WTC11 (cell line): ENCODE results near the gene INPP5A. TPM values are rescaled to one million over a fixed set of nuclear protein-coding genes. Genes with fewer than 3 reads are reported as not detected.

Experiments
- ATAC-seq: fragments of 200-7000 bp; cut with Tn5 transposase; 2 replicates; pipeline ENCODE4 v1.10.0; 2021; ENCODE audit warnings: mild to moderate bottlenecking, moderate library complexity
- CTCF ChIA-PET: fragments of 300-600 bp; sonication (Branson Sonifier 250); formaldehyde crosslinking; loops from one replicate; lab custom pipeline; 2021; ENCODE audit warnings: antibody characterized with exemption; lab: Charles Lee
- POLR2A ChIA-PET: fragments of 350-600 bp; sonication (Branson Sonifier 250); formaldehyde crosslinking; loops from one replicate; lab custom pipeline; 2021; ENCODE audit warnings: antibody characterized with exemption; lab: Charles Lee
- DNase-seq: peaks from one replicate; pipeline ENCODE4 v3.0.0; 2021; ENCODE audit warnings: low spot score
- H3K27ac Mint-ChIP-seq: 2 replicates; pipeline ENCODE4 v1.8.0; 2021; ENCODE audit warnings: mixed read lengths
- H3K27me3 Mint-ChIP-seq: 2 replicates; pipeline ENCODE4 v1.8.0; 2021; ENCODE audit warnings: low read depth, mild to moderate bottlenecking, moderate library complexity, mixed read lengths
- H3K36me3 Mint-ChIP-seq: 2 replicates; pipeline ENCODE4 v1.8.0; 2021; ENCODE audit warnings: mixed read lengths
- H3K4me1 Mint-ChIP-seq: 2 replicates; pipeline ENCODE4 v1.8.0; 2022; ENCODE audit warnings: mixed read lengths
- H3K4me3 Mint-ChIP-seq: 2 replicates; pipeline ENCODE4 v1.8.0; 2021; ENCODE audit warnings: mild to moderate bottlenecking, moderate library complexity, mixed read lengths
- H3K9me3 Mint-ChIP-seq: 2 replicates; pipeline ENCODE4 v1.8.0; 2021; ENCODE audit warnings: mixed read lengths
- CBFB ChIP-seq: sonication (generic); formaldehyde crosslinking; IDR thresholded peaks from 2 replicates; pipeline ENCODE4 v1.8.1; 2022; ENCODE audit warnings: mild to moderate bottlenecking, low read depth, missing genetic modification reagents
- ESRRA ChIP-seq: sonication (generic); formaldehyde crosslinking; IDR thresholded peaks from 2 replicates; pipeline ENCODE4 v1.8.1; 2022; ENCODE audit warnings: mild to moderate bottlenecking, missing genetic modification reagents, borderline replicate concordance
- FOXK1 ChIP-seq: sonication (generic); formaldehyde crosslinking; IDR thresholded peaks from 2 replicates; pipeline ENCODE4 v1.8.0; 2022; ENCODE audit warnings: mild to moderate bottlenecking, moderate library complexity, missing genetic modification reagents
- FOXP1 ChIP-seq: sonication (generic); formaldehyde crosslinking; IDR thresholded peaks from 2 replicates; pipeline ENCODE4 v1.8.0; 2022; ENCODE audit warnings: missing genetic modification reagents, mild to moderate bottlenecking, moderate library complexity, borderline replicate concordance
- IRF1 ChIP-seq: sonication (generic); formaldehyde crosslinking; IDR thresholded peaks from 2 replicates; pipeline ENCODE4 v1.8.0; 2023; ENCODE audit warnings: missing genetic modification reagents
- JAZF1 ChIP-seq: fragments of 250-450 bp; sonication (Bioruptor Pico); IDR thresholded peaks from 2 replicates; pipeline ENCODE4 v1.9.0; 2021; ENCODE audit warnings: moderate library complexity, mild to moderate bottlenecking, inconsistent platforms
- JUN ChIP-seq: sonication (generic); formaldehyde crosslinking; IDR thresholded peaks from 2 replicates; pipeline ENCODE4 v1.8.0; 2023; ENCODE audit warnings: mild to moderate bottlenecking, missing genetic modification reagents
- MAX ChIP-seq: sonication (generic); formaldehyde crosslinking; IDR thresholded peaks from 2 replicates; pipeline ENCODE4 v1.8.0; 2022; ENCODE audit warnings: mild to moderate bottlenecking, missing genetic modification reagents
- OVOL2 ChIP-seq: fragments of 250-450 bp; sonication (Bioruptor Pico); IDR thresholded peaks from 2 replicates; pipeline ENCODE4 v1.9.0; 2021; ENCODE audit warnings: mild to moderate bottlenecking, borderline replicate concordance
- SMAD3 ChIP-seq: sonication (generic); formaldehyde crosslinking; IDR thresholded peaks from 2 replicates; pipeline ENCODE4 v1.8.0; 2022; ENCODE audit warnings: missing genetic modification reagents, mild to moderate bottlenecking, borderline replicate concordance
- ZNF121 ChIP-seq: sonication (generic); formaldehyde crosslinking; IDR thresholded peaks from 2 replicates; pipeline ENCODE4 v1.8.0; 2023; ENCODE audit warnings: missing genetic modification reagents
- ZNF532 ChIP-seq: fragments of 250-450 bp; sonication (Bioruptor Pico); IDR thresholded peaks from 2 replicates; pipeline ENCODE4 v1.9.0; 2021; ENCODE audit warnings: mild to moderate bottlenecking, borderline replicate concordance
- total RNA-seq: library from RNA; stranded (reverse); gene quantifications from 3 replicates; pipeline ENCODE4 v1.2.3, GENCODE V29; 2021
- TF ChIP-seq, protein P1 (sequence below): sonication (generic); formaldehyde crosslinking; IDR thresholded peaks from 2 replicates; pipeline ENCODE4 v1.8.1; 2023; ENCODE audit warnings: mild to moderate bottlenecking, missing genetic modification reagents
- TF ChIP-seq, protein P2 (sequence below): sonication (generic); formaldehyde crosslinking; IDR thresholded peaks from 2 replicates; pipeline ENCODE4 v1.8.1; 2022; ENCODE audit warnings: mild to moderate bottlenecking, missing genetic modification reagents, moderate library complexity, borderline replicate concordance
- TF ChIP-seq, protein P3 (sequence below): sonication (generic); formaldehyde crosslinking; IDR thresholded peaks from 2 replicates; pipeline ENCODE4 v1.8.0; 2023; ENCODE audit warnings: missing genetic modification reagents, mild to moderate bottlenecking, borderline replicate concordance
- TF ChIP-seq, protein P4 (sequence below): sonication (generic); formaldehyde crosslinking; conservative IDR thresholded peaks from 2 replicates; pipeline ENCODE4 v1.8.1; 2022; ENCODE audit warnings: mild to moderate bottlenecking, missing genetic modification reagents

Gene INPP5A
- total RNA-seq, 1 experiment from 2014 or later: 22.1 TPM

- Mint-ChIP-seq H3K36me3 (no peaks in the 10 kb centered on the region), H3K27ac (0 out of 2 replicates have a peak overlapping the region, but pooled peaks have one; percentile 41), H3K4me3 (no peak overlapping the region)
- DNase-seq: peak; percentile 15
- 0 out of 2 replicates have a peak, but pooled peaks have one; percentile 48 for TF ChIP-seq FOXP1 (CRISPR knock-in tag)
- TF ChIP-seq SMAD3: no peak
- TF ChIP-seq ESRRA: no peak
- TF ChIP-seq JUN (CRISPR knock-in tag): no peak
- TF ChIP-seq CBFB (CRISPR knock-in tag): no peak
- TF ChIP-seq, protein P1, sequence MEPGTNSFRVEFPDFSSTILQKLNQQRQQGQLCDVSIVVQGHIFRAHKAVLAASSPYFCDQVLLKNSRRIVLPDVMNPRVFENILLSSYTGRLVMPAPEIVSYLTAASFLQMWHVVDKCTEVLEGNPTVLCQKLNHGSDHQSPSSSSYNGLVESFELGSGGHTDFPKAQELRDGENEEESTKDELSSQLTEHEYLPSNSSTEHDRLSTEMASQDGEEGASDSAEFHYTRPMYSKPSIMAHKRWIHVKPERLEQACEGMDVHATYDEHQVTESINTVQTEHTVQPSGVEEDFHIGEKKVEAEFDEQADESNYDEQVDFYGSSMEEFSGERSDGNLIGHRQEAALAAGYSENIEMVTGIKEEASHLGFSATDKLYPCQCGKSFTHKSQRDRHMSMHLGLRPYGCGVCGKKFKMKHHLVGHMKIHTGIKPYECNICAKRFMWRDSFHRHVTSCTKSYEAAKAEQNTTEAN (CRISPR knock-in tag): no peak
- TF ChIP-seq, protein P2, sequence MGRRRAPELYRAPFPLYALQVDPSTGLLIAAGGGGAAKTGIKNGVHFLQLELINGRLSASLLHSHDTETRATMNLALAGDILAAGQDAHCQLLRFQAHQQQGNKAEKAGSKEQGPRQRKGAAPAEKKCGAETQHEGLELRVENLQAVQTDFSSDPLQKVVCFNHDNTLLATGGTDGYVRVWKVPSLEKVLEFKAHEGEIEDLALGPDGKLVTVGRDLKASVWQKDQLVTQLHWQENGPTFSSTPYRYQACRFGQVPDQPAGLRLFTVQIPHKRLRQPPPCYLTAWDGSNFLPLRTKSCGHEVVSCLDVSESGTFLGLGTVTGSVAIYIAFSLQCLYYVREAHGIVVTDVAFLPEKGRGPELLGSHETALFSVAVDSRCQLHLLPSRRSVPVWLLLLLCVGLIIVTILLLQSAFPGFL (CRISPR knock-in tag): no peak
- TF ChIP-seq, protein P3, sequence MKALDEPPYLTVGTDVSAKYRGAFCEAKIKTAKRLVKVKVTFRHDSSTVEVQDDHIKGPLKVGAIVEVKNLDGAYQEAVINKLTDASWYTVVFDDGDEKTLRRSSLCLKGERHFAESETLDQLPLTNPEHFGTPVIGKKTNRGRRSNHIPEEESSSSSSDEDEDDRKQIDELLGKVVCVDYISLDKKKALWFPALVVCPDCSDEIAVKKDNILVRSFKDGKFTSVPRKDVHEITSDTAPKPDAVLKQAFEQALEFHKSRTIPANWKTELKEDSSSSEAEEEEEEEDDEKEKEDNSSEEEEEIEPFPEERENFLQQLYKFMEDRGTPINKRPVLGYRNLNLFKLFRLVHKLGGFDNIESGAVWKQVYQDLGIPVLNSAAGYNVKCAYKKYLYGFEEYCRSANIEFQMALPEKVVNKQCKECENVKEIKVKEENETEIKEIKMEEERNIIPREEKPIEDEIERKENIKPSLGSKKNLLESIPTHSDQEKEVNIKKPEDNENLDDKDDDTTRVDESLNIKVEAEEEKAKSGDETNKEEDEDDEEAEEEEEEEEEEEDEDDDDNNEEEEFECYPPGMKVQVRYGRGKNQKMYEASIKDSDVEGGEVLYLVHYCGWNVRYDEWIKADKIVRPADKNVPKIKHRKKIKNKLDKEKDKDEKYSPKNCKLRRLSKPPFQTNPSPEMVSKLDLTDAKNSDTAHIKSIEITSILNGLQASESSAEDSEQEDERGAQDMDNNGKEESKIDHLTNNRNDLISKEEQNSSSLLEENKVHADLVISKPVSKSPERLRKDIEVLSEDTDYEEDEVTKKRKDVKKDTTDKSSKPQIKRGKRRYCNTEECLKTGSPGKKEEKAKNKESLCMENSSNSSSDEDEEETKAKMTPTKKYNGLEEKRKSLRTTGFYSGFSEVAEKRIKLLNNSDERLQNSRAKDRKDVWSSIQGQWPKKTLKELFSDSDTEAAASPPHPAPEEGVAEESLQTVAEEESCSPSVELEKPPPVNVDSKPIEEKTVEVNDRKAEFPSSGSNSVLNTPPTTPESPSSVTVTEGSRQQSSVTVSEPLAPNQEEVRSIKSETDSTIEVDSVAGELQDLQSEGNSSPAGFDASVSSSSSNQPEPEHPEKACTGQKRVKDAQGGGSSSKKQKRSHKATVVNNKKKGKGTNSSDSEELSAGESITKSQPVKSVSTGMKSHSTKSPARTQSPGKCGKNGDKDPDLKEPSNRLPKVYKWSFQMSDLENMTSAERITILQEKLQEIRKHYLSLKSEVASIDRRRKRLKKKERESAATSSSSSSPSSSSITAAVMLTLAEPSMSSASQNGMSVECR: no peak
- TF ChIP-seq JAZF1 (CRISPR knock-in tag): no peak
- TF ChIP-seq MAX (CRISPR knock-in tag): no peak
- TF ChIP-seq ZNF121: peak; percentile 32; the same call in 1 of the 2 replicates
- TF ChIP-seq IRF1: no peak
- TF ChIP-seq FOXK1: no peak
- TF ChIP-seq, protein P4, sequence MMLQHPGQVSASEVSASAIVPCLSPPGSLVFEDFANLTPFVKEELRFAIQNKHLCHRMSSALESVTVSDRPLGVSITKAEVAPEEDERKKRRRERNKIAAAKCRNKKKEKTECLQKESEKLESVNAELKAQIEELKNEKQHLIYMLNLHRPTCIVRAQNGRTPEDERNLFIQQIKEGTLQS (CRISPR knock-in tag): no peak
- no peak for TF ChIP-seq OVOL2 (CRISPR knock-in tag)
- TF ChIP-seq ZNF532 (CRISPR knock-in tag): no peak
- TF ChIP-seq, all 79 proteins: peak for 2
- Mint-ChIP-seq H3K4me1 (peaks cover 20% of the 10 kb centered on the region), H3K9me3 (no peaks in the 10 kb centered on the region), H3K27me3 (no peaks in the 10 kb centered on the region)
- POLR2A ChIA-PET: no interaction called here
- ATAC-seq: peak; percentile 16; the same call in 1 of the 2 replicates
- CTCF ChIA-PET: interaction anchor here (1.3 to 1.7 kb wide), 4 partner anchors 8 to 112 kb away, joined by 3 to 5 read pairs (median 4); no protein-coding TSS in a partner anchor
Observed at GRCh38 chr10:132570771-132571649, 33.4 kb downstream of the INPP5A start.
